HG02571 (cell line): ENCODE results near the gene ADCY10.

Experiments
- ATAC-seq: cut with Tn5 transposase; IDR thresholded peaks from one replicate; pipeline ENCODE4 v1.9.1; 2021; ENCODE audit warnings: mild to moderate bottlenecking, moderate library complexity; ENCODE audit not compliant: unreplicated experiment

Gene ADCY10

DNA sequence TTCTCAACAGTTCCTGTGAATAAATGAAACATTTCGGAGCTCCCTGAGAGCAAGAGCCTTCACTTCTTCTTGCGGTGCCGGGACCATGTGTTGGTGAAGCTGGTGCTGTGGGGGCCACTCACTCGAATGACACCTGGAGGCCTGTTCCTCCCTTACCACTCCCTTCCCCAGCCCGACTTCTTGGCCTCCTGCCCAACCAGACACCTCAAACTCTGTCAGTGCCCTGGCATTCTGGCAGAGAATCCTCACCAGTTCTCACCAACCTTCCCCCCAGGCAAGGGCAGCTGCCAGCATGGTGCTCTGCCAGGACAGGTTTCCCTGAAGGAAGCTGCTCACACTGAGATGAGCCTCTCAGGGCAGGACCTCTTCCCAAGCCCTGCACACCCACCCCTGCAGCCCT is 123.8 kb downstream of the ADCY10 start:
- ATAC-seq, result no peak

DNA sequence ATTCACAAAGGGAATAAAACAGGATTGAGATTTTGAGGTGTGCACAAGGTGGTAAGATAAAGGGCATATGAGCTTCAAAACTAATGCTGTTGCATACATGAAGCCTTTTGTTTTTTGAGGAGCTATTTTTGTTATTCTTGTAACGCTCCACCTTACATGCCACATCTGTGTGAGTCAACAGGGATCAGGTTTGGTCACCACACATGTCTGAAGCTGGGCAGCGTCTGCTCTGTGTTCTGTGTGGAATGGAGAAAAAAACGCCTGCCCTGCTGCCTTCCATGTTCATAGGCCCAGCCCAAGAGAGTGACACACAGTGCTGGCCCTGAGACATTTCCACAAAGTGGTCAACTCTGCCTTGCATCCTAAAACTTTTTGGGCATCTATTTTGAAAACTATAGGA is 124.4 kb downstream of the ADCY10 start:
- ATAC-seq, result no peak

DNA sequence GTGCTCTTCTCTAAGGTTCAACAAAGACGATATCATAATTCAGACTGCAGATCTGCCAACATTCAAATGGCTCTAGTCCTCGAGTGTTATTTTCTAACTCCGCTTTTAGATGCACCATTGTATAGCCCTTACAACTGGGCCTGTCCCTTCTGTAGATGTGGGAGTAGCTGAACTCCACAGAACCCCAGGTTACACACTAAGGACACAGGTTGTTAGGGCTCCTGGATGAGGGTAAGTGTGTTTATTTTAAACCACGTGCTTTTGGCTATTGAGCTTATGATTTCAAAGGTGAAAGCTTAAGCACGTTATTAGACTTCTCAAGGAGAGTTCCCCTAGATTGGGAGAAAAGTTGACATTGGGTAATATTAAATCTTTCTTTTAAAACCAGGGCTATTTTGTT is 127.4 kb downstream of the ADCY10 start:
- ATAC-seq, result no peak

DNA sequence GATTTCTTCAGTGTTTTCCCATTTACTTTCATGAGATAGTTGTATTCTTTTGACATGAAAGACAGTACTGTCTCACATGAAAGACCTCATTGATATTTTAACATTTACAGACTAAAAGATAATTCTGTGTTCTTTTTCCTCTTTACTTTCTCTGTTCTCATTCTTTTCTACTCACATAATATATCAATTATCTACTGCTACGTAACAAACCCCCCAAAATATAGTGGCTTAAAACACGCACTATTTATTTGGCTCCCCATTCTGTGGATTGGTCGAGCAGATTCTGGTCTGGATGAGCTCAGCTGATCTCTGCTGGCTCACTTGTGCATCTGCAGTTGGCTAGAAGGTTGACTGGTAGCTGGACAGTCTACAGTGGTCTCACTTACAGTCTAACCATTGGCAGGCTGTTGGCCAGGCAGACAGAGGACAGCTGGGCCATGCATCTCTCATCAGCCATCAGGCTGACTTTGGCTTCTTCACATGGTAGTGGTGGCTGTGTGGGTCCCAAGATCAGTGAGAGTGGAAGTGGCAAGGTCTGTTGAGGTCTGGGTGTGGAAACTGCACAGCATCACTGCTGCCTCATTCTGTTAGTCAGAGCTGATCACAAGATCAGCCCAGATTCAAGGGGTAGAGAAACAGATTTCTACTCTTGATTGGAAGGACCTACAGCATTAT is 128.9 kb downstream of the ADCY10 start:
- ATAC-seq, result no peak

DNA sequence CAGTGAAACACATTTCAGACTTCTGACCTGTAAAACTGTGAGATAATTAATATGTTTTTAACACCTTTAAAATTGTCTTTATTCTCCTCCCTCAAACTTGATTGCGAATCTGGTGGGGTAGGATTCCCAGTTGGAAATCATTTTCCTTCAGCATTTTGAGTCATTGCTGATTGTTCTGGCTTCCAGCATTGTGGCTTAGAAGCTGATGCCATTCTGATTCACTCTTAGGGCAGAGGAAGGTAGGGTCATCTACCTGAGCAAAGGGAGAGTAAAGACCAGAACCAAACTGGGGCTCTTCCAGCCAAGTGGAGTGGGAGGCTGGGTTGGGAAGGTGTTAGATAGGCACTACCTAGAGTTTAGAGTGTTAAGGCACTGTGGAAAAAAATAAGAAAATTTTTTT is 131.0 kb downstream of the ADCY10 start:
- no peak for ATAC-seq

DNA sequence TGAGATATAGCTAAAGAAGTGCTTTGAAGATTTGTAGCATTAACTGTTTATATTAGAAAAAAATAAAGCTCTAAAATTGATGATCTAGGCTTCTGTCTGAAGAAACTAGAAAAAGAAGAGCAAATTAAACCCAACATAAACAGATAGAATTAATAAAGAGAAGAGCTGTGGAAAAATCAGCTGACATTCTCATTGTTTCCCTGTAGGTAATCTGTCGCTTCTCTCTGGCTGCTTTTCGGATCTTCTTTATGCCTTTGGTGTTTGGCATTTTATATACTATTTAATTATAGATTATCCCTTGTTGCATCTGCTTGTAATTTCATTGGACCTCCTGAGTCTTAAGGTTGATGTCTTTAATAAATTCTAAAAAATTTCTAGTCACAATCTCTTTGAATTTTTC is 132.4 kb downstream of the ADCY10 start:
- no peak for ATAC-seq

DNA sequence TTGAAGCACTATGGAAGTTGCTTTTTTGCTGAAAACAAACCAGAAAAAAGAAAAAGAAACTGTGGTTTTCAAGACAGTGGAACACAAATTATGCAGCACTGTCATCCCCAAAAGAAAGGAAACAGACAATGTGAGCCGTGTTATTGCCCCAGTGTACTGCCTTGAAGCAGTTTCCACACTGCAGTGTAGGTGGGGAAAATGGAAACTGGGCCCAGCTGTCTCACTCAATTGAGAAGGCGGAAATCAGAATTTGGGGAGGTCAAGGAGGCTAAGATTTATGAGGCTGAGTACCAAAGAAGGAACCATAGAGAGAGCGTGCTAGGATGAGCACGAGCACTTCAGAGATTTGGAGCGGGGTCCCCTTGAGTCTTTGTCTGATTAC is 136.7 kb downstream of the ADCY10 start:
- no peak for ATAC-seq

DNA sequence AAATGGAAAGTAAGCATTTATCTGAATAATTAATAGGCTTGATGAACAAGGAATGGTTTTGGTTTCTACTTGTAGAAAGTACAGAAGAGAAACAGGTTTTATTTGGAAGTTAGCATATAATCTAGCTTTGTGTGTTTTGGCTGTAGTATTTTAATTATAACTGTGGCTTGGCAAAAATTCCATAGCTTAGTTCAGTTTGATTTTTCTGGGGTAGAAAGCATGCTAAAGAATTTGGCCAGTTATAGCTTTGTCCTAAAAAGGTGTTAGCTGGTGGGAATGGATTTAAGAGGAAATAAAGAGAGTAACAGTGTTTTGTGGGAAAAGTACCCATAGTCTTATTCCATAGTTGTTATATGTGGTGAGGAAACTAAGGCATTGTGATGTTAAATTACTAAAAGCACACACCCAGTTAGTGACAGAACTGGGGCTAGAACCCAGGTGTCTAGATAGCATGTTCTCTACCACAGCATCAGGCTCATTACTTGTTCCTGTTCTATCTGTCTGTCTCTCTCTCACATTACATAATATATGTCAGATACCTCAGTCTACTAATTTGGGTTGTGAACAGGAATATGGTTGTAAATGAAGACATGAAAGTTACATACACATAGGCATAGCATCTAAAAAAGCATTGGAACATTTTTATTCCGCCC is 137.2 kb downstream of the ADCY10 start:
- ATAC-seq, result no peak

DNA sequence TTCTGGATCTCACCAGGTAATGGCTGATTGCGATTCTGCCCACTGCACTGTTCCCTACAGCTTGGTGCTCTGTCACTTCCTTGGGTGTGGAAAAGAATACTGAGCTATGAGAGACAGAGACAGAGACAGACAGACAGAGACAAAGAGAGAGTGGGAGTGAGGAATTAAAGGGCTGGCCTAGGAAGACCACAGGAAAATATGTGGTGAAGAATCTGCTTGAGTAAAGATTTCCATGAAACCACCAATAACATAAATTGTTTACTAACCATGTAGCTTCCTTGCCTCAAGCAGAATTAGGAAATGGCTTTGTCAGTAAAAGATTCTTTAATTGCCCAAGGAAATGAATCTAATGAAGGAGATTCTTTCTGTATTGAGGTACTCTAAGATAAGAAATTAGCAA is 137.8 kb downstream of the ADCY10 start:
- ATAC-seq, result no peak

DNA sequence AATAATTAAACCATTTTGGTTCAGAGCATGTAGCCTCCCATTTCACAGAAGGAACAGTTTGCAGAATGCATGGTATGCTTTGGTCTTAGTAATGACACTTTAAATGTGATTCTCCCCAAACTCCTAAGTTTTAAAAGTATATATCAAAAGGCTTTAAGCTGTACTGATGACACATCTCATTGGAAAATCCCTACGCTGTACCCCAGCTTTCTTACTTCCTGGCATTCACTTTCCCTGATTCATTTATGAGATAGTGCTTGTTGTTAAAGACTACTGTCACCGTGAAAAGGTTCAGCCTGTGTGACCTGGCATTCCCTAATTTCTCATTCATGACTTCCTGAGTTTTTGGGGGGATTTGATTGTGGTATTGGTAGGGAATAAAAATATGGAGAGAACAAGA is 138.8 kb downstream of the ADCY10 start:
- ATAC-seq, result no peak

DNA sequence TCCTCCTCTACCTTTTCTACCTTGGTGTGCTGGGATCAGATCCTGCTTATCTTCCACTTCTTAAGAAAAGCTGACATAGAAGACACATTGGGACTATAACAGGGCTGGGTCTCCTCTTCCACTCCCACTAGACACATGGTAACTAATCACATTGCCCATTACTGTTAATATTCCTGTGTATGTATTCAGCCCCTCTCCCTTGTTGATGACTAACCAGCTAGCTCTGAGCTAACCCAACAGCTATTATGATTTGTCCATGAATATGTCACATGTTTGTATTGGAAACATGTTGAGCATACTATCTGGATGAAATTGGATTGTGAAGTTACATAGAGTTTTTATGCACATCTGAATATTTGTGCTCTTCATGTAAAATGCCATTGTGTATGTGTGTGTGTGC is 139.2 kb downstream of the ADCY10 start:
- no peak for ATAC-seq

DNA sequence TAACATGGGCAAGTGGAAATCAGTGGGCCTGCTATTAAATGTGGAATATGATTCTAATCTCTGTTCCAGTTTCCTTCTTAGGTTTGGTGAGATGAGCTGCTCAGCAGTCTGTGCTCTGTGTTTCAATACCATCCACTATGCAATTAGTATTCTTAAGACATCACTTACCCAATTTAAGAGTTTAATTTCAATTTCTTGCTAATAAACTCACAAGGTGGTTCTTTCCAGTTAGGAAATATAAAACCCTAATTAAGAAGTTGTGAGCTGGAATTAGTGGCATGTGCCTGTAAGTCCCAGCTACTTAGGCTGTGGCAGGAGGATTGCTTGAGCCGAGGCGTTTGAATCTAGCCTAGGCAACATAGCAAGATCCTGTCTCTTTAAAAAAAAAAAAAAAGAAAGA is 140.4 kb downstream of the ADCY10 start:
- no peak for ATAC-seq

DNA sequence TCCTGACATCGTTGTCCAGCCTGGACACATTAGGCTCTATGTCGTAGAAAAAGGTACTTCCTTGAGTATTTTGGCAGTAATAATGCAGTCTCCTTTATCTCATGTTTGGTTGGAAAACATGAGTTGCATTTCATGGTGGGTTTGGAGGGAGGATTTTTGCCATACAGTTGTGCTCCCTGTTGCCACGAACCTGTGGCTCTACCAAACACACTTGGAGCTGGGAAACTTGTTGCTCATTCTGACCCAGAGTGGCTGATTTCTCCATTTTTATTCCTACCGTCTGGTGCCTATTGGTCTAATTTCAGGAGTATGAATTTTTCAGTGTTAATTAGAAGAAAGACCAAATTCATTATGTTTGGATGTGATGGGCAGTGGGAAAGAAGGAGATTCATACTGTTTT is 141.5 kb downstream of the ADCY10 start:
- no peak for ATAC-seq

DNA sequence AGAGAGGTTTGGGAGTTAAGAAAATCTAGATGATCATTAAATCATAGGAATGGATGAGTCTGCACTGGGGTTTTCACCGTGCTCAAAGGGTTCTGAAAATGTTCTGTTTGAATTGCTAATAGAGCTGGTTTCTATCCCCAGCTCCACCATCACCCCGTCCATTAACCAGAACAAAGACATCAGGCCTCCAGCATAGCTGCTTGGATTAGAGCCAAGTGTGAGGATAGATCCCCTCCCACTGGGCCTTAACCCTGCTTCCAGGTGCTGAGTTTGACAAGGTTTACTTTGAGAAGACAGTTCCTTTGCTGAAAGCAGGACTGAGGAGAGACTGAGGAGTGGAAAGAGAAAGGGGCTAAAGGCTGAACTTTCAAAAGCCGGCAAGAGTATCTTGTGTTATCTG is 143.8 kb downstream of the ADCY10 start:
- no peak for ATAC-seq

DNA sequence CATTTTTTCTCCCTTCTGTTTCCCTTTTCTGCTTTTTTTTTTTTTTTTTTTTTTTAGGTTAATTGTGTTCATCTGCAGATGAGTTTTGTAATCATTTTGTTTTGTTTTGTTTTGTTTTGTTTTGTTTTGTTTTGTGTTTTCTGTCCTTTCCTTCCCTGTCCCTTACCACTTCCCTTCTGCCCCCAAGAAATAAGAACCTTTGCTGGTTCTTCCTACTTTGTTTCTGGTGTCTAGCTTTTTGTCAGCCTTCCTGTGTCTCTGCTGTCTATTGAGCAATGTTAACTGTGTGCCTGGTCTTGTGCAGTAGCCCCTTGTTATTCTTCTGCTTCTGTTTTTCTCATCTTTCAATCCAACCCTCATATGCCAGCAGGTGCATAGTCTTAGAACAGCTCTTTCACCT is 146.2 kb downstream of the ADCY10 start:
- no peak for ATAC-seq

DNA sequence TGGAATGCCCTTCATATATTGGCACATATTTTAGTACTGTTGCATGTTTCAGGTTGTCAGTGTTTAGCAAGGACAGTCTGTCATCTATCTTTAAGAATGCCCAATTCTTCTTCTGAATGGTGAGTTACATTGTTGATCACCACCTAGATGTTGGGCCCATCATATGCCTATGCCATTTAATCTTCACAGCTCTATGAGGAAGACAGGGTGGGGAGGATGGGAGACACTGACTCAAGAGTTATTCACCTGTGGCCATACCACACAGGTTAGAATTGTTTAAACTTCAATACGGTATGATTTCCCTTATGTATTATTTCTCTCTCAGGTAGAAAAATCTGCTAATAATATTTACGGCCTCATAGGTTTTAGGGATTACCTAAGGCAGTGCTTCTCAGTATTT is 147.4 kb downstream of the ADCY10 start:
- ATAC-seq, result no peak

DNA sequence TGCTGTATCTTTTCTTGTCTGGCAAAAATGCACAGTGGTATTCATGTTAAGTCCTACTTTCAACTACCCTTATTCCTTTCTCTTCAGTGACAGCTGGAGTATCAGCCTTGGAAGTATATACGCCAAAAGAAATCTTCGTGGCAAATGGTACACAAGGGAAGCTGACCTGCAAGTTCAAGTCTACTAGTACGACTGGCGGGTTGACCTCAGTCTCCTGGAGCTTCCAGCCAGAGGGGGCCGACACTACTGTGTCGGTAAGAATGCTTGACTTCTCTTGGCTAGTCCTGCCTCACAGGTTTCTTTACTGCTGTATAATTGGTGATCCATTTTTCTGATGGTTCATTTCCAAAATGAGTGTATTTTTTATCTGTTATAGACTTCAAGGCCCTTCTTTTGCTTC is 148.4 kb downstream of the ADCY10 start:
- no peak for ATAC-seq

DNA sequence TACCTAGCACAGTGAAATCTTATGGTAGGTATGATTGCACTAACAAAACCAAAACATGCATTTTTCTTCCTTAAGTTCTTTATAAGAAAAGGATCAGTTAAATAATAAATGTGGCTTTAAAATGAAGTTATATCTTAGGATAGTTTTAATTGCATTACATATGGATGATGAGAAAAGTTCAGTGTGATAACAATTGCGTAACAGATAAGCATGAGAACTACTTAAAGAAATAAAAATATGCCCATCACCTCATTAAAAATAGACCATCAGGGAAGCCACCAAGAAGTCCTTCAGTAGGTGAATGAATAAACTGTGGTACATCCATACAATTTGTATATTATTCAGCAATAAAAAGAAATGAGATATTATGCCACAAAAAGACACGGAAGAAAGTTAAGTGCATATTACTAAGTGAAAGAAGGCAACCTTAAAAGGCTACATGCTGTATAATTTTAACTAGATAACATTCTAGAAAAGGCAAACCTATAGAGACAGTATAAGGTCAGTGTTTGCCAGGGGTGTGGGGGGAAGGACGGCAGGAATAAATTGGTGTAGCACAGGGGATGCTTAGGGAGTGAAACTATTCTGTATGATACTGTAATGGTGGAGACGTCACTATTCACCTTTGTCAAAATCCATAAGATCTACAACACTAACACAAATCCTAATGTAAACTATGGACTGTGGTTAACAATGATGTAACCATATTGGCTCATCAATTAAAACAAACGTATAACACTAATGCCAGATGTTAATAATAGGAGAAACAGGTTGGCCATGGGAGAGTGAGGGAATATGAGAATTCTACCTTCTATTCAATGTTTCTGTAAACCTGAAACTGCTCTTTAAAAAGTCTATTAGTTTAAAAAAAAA is 149.2 kb downstream of the ADCY10 start:
- no peak for ATAC-seq

DNA sequence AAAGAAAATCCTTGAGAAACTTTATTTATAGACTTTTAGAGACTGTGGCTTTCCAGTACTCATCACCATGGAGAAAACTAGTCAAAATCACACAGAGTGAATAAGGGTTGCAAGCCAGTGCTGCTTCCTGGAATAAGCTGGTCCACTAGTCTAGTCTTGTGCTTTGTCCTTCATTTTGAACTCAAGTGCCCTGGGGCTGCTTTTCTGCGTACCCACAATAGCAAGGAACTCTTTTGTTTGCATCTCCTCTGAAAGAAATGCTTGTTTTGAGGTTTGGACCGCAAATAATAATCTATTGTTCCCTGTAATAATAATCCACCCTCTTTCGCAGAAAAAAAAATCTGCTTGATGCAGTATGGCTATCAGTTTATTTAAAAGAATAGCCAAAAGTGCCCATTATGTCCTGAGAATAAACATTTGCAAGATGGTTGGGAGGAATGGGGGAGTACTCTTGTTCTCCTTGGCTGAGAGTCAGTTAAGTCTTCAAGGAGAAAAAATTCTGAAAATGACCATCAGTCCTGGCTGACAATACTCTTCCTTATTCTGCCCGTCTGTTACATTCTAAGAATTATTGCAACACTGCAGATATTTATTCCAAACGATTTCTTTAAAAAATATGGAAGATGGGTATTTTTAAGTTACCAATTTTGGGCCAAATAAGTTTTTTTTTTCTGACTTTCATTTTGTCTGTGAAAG is 150.3 kb downstream of the ADCY10 start:
- ATAC-seq, result no peak

DNA sequence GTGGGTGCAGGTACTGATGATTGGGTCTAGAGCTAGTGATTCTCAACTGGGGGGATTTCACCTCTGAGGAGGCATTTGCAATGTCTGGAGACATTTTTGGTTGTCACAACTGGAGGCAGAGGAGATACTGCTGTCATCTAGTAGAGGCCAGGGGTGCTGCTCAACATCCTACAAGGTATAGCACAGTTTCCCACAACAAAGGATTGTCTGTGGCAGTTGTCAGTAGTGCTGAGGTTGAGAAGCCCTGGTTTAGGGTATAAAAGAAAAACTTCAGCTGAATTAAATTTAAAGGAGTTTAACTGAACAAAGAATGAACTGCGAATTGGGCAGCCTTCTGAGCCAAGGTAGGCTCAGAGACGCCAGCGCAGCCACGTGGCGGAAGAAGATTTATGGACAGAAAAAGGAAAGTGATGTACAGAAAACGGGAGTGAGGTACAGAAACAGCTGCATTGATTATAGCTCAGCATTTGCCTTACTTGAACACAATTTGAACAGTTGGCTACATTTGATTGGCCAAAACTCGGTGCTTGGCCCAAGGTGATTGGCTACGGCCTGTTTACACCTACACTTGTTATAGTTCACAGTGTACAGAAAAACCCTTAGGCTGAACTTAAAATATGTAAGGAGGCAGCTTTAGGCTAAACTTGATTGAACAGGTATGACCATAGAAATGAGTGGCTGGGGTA is 151.7 kb downstream of the ADCY10 start:
- ATAC-seq, result no peak

DNA sequence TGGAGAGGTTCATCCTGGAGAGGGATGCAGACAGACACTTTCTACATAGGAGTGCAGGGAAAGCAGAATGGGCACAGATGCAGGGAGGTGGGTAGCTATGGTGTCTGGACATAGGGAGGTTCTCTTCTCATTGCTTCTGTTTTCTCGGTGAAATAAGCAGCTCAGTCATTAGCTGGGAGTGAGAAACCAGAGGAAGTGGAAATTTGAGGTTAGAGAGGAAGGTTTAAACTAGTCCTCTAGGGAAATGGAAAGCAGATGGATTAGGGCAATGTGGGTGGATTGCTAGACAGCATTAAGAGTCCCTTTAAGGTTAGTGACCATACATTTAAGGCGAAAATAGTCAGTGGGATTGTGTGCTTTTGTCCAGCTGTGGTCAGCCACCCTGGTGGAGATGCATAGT is 152.5 kb downstream of the ADCY10 start:
- ATAC-seq, result no peak
